Stimulated activated naive CD8-positive, alpha-beta T cell treated with anti-CD3 and anti-CD28 coated beads, Interleukin-15, amount 100 ng/mL, for 72 hours (primary cell): ENCODE measurements around the gene TEX29.
A peak's percentile ranks its signal among the peaks of the same experiment; 100 is the strongest.

ENCODE experiments used
- ATAC-seq: fragments of 150-1000 bp; cut with Tn5 transposase; 2 replicates; pipeline ENCODE4 v1.10.0; 2021; ENCODE audit warnings: mild to moderate bottlenecking, moderate library complexity
- DNase-seq, 2 donors: peaks; one replicate each; pipeline ENCODE4 v3.0.0; 2021 to 2022
- H3K27ac Mint-ChIP-seq, 2 donors: one replicate each; pipeline ENCODE4 v1.8.0; 2022; ENCODE audit warnings: mild to moderate bottlenecking in 2 of 2, mixed read lengths in 2 of 2, moderate library complexity in 2 of 2
- H3K27me3 Mint-ChIP-seq: one replicate; pipeline ENCODE4 v1.8.0; 2022; ENCODE audit warnings: mixed read lengths
- H3K4me1 Mint-ChIP-seq: one replicate; pipeline ENCODE4 v1.8.0; 2022; ENCODE audit warnings: mild to moderate bottlenecking, mixed read lengths
- H3K4me3 Mint-ChIP-seq, 2 donors: one replicate each; pipeline ENCODE4 v1.8.0; 2022; ENCODE audit warnings: mild to moderate bottlenecking in 2 of 2, mixed read lengths in 2 of 2, moderate library complexity in 1 of 2
- H3K9me3 Mint-ChIP-seq, 2 donors: one replicate each; pipeline ENCODE4 v1.8.0; 2022; ENCODE audit warnings: mixed read lengths in 2 of 2

The TEX29 gene

DNA sequence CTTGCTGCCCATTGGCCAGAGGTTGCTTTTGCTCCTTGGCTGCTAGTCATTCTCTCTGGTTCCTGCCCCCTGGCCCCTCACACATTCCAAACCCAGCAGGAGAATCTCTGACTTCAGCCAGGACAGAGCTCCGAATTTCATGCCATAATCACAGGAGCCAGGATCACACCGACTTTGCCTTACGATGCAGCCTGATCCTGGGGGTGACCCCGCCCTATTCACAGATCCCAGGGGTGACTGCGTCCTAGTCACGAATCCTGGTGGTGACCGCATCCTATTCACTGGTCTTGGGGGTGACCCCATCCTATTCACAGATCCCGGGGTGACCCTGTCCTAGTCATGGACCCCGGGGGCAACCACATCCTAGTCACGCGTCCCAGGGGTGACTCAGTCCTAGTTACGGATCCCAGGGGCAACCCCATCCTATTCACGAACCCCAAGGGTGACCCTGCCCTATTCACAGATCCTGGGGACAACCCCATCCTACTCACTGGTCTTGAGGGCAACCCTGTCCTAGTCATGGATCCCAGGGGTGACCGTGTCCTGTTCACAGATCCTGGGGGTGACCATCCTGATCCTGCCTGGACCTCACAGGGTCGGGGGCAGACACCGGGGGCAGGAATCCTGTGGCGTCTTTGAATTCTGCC, 7.4 kb upstream of the TEX29 start:
- ATAC-seq (no peak), DNase-seq (no peak)
- Mint-ChIP-seq H3K27ac (no peak overlapping the region), H3K9me3 (peaks cover 23 to 54% of the 10 kb centered on the region in 2 donors), H3K27me3 (no peaks in the 10 kb centered on the region), H3K4me3 (no peak overlapping the region), H3K4me1 (peaks cover 11% of the 10 kb centered on the region)

DNA sequence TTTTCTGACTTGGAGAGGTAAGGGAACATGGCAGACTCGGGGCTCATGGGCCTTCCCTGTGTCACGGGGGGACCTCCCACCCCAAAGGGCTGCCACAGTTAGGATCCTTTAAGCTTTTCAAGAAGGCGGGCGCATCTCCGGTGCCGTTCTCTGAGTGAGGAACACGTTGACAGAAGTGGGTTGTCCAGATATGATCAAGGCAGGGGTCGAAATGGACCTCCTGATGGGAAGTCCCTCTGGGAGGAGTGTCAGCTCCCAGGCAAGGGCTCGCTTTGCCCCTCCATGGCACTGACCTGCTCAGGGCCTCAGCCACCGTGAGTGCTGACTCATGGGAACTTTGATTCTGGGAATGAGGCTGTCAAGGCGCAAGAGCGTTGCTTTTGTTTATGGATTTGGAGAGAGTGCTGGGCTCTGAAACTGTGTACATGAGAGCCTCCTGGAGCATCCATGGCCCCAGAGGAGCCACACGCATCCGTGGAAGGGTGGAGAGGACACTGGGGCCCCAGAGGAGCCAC, 6.5 kb upstream of the TEX29 start:
- Mint-ChIP-seq H3K9me3 (peaks cover 22 to 48% of the 10 kb centered on the region in 2 donors), H3K4me3 (no peak overlapping the region), H3K4me1 (peaks cover 9% of the 10 kb centered on the region), H3K27ac (no peak overlapping the region), H3K27me3 (no peaks in the 10 kb centered on the region)
- ATAC-seq (no peak), DNase-seq (no peak)

DNA sequence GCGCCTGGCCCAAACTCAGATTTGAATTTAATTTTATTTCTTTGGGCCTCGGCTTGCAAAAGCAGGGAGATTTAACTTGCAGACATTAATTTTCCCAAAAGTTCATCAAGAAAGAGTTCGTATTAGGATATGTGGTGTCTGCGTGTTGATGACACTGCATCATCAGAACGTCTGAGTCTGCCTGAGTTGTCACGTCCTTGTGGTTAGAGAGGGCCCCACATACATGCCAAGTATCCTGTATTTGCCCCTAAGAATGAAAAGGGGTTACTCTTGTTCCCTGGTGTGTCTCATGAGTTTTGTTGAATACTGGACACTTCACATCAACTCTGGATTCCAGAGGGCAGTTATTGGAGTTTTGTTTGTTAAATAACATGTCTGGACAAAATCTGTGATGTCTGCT, 5.6 kb upstream of the TEX29 start:
- Mint-ChIP-seq H3K27ac (no peak overlapping the region), H3K9me3 (peaks cover 16 to 40% of the 10 kb centered on the region in 2 donors), H3K4me3 (no peak overlapping the region), H3K27me3 (no peaks in the 10 kb centered on the region), H3K4me1 (peaks cover 6% of the 10 kb centered on the region)
- ATAC-seq, result no peak
- no peak for DNase-seq

DNA sequence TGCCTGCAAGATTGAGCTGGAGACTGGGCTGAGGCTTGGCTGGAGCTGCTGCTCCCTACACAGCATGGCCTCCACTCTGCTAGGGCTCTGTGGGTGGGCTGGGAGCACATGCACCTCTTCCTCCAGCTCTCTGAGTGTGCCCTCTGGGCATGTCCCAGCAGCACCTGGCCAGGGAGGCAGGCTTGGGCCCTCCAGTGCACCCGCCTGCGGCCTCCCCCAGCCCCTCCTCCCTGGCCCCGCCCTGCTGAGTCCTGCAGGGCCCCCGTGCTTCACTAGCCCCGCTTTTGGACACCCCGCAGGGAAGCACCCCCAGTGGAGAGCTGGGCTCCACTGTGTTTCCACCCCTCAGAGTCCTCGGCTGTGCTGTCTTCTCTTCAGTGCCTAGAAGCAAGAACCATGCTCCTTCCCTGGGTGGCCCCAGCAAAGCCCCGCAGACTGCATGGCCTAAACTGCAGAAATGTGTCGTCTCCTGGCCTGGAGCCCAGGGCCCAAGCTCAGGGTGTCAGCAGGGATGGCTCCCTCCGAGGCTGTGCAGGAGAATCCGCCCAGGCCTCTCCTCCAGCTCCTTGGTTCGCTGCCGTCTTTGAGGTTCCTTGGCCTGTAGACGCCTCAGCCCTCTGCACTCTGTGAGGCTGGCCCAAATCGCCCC, 5.0 kb upstream of the TEX29 start:
- Mint-ChIP-seq H3K4me1 (peaks cover 6% of the 10 kb centered on the region), H3K9me3 (peaks cover 10 to 34% of the 10 kb centered on the region in 2 donors), H3K27ac (no peak overlapping the region), H3K27me3 (no peaks in the 10 kb centered on the region), H3K4me3 (no peak overlapping the region)
- ATAC-seq, result peak; percentile 26
- no peak for DNase-seq

DNA sequence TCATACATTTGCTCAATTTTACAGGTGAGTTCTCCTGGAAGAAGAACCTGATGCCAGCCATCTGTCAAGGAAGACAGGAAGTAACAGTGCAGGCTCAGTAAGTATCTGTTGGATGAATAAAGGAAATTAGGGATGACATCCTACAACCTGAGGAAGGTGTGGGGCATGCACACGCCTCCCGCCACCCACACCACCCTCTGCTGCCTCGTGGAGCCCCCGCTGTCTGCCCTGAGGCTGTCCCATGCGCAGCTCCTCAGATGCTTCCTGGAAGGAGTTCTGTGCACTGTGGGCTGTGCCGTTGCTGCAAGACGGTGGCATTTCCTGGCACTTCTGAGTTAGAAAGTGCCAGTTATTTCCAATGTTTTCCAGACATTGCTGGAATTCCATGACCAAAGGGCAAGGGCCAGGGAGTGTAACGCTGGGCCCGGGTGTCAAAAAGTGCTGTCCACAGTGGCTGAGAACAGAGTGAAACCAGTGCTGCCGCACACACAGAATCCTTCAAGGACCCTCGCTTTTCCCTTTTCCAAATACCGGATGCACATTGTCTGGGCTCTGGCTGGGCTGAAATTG, 4.2 kb upstream of the TEX29 start:
- peak overlapping the region in 1 of 2 donors; percentile 66 for H3K27ac Mint-ChIP-seq
- ATAC-seq, result no peak
- H3K4me3 Mint-ChIP-seq, result no peak overlapping the region
- H3K9me3 Mint-ChIP-seq, result peaks cover 2 to 26% of the 10 kb centered on the region in 2 donors
- no peaks in the 10 kb centered on the region for H3K27me3 Mint-ChIP-seq
- DNase-seq, result no peak
- H3K4me1 Mint-ChIP-seq, result peaks cover 6% of the 10 kb centered on the region

DNA sequence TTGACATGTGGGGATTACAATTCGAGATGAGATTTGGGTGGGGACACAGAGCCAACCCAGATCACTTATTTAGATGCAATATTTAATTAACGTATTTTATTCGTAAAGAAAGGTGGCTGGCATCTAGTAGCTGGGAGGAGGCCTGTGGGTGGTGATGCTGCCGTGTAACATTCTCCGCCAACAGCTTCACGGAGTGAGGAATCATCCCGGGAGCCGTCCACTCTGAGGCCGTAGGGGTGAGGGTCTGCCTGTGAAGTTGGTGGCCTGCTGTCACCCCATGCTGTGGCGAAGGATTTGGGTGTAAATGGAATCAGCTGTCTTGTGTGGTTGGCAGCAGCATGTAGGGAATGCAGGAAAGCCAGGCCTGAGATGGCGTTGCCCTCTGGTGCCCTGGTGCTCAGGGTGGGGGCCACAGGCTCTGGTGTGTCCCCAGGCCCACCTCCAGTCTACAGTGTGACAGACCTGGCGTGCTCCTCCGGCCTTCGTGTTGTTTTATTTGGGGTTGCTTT, 3.3 kb upstream of the TEX29 start:
- peaks cover 6% of the 10 kb centered on the region for H3K4me1 Mint-ChIP-seq
- DNase-seq, result no peak
- peaks cover 0 to 18% of the 10 kb centered on the region in 2 donors for H3K9me3 Mint-ChIP-seq

DNA sequence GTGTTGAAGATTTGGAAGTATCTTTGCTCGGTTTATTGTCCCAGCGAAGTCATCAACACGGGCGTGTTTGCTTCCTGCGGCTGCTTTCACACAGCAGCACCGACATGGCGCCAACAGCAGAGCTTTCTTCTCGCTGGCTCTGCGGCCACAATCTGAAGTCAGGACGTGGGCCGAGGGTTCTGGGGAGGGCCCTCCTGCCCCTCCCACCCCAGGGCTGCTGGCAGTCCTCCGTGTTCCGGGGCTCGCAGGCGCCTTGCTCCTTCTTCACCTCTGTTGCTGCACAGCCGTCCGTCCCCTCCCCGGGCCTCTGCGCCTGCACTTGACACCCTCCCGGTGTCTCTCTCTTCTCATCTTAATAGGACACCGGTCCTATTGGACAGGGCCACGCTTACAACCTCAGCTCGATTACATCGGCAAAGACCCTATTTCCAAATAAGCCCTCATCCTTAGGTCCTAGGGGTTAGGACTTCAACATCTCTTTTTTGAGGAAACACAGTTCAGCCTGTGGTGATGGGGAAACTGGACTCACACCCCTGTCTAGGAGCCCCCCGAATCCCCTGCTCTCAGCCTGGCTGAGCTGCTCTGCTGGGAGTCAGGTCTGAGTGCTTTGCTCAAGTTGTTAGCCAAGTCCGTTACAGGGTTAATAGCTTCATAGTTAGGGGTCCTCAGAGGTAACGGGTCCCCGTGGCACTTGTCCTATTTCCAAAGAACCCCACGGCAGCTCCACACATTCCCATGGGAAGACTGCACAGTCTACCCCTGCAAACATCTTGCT, 2.7 kb upstream of the TEX29 start:
- DNase-seq (no peak), ATAC-seq (no peak)
- H3K9me3 Mint-ChIP-seq, result peaks cover 0 to 14% of the 10 kb centered on the region in 2 donors
- H3K4me1 Mint-ChIP-seq, result peaks cover 6% of the 10 kb centered on the region
- no peak overlapping the region for H3K4me3 Mint-ChIP-seq
- no peak overlapping the region for H3K27ac Mint-ChIP-seq
- no peaks in the 10 kb centered on the region for H3K27me3 Mint-ChIP-seq

More for the DNA sequence above, 3.3 kb upstream of the TEX29 start:
- Mint-ChIP-seq H3K27ac (no peak overlapping the region), H3K27me3 (no peaks in the 10 kb centered on the region), H3K4me3 (no peak overlapping the region)
- no peak for ATAC-seq

DNA sequence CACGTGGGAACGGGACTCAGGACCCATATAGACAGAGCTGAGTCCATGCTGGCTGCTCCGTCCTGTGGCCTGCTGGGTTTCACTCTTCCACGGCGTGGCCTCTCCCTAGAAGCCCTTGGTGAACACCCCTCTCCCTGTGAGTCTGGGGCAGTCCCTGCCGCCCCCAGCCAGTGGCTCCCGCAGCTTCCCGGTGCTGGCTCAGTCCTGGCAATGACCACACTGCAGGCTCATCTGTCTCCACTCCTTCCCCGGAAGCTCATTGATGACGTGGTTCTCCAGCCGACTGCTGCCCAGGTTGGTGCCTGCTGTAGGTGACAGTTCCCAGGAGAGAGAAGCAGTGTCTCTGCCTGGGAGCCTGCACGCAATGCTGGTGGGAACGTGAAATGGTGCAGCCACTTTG, 2.1 kb upstream of the TEX29 start:
- DNase-seq (no peak), ATAC-seq (no peak)
- Mint-ChIP-seq H3K9me3 (peaks cover 0 to 7% of the 10 kb centered on the region in 2 donors), H3K4me3 (no peak overlapping the region), H3K4me1 (peaks cover 10% of the 10 kb centered on the region), H3K27ac (no peak overlapping the region), H3K27me3 (no peaks in the 10 kb centered on the region)

DNA sequence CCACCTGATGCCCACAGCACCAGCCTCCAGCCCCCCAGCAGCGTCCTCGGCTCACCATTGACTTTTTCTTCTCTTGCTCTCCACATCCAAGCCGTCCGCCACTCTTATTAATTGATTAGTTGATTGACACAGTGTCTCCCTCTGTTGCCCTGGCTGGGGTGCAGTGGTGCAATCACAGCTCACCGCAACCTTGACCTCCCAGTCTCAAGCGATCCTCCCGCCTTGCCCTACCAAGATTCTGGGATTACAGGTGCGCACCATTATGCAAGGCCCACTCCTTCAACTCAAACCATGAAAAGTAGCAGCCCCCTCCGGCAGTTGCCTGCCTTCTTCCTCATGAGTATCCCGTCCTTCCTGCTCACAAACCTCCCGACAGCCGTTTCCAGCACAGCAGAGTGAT, 921 bp upstream of the TEX29 start:
- no peak overlapping the region for H3K4me3 Mint-ChIP-seq

DNA sequence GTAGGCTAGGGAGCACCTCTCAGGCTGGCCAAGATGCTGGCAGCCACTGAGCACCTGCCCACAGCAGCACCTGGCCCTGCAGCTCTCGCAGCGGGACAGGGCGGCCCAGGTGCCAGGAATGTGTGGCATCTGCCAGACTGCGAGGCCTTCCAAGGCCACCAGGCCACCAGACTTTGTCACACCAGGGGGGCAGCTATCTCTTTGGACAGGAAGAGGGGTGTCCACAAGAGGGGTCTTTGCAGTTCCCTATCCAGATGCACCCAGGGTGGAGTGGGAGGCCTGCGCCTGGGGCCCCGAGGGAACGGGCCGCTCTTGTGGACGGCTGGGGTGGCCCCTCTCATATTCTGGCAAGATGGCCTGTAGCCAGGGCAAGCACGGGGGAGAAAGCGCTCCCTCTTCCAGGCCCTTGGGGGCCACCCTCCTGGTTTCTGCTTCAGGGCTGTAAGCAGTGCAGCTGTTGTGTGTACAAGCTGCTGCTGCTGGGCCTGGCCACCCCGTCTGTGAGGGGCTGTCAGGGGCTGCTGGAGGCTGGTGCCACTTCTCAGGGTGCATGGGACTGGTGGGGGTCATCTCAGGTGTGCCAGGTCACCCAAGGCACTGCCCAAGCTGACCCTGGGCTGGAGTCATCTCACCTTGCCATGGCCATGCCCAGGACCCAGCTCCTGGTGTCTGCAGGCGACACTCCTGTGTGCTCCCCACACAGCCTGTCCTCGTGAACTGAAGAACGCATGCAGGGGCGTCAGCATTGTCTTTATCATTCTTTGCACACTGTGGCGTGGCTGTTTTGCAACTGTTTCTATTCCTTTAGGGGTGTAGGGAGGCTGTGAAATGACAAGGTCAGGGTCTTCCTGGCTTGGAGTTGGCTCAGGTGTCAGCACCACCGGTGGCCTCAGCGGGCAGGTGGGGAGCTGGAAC, 1.8 kb downstream of the TEX29 start:
- no peaks in the 10 kb centered on the region for H3K9me3 Mint-ChIP-seq
- no peak overlapping the region for H3K4me3 Mint-ChIP-seq
- H3K27me3 Mint-ChIP-seq, result no peaks in the 10 kb centered on the region
- H3K27ac Mint-ChIP-seq, result no peak overlapping the region
- H3K4me1 Mint-ChIP-seq, result peaks cover 15% of the 10 kb centered on the region
- ATAC-seq, result no peak
- no peak for DNase-seq

More for the DNA sequence above, 921 bp upstream of the TEX29 start:
- no peak for ATAC-seq
- DNase-seq, result no peak
- H3K27me3 Mint-ChIP-seq, result no peaks in the 10 kb centered on the region
- H3K27ac Mint-ChIP-seq, result no peak overlapping the region
- no peaks in the 10 kb centered on the region for H3K9me3 Mint-ChIP-seq
- H3K4me1 Mint-ChIP-seq, result peaks cover 15% of the 10 kb centered on the region

DNA sequence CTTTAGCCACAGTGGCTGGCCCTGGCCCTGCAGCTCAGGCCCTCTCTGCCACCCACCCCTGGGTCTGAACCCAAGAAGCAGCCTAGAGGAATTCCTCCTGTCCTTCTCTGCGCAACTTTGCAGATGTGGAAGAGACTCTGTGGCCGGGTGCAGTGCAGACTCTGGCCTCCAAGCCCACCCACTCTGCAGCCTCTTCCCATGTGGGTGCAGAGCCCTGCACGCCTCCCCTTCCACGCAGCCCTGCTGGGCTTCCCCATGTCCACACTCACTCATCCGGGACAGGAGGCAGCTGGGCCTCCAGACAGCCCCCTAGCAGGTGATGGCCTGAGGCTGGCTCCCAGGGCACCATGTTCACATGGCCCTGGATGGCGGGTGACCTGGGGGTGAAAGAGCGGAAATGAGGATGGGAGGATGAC, 2.5 kb downstream of the TEX29 start:
- DNase-seq, result no peak
- Mint-ChIP-seq H3K27me3 (no peaks in the 10 kb centered on the region), H3K4me3 (no peak overlapping the region), H3K4me1 (peaks cover 15% of the 10 kb centered on the region), H3K27ac (no peak overlapping the region), H3K9me3 (no peaks in the 10 kb centered on the region)
- ATAC-seq, result peak; percentile 10

DNA sequence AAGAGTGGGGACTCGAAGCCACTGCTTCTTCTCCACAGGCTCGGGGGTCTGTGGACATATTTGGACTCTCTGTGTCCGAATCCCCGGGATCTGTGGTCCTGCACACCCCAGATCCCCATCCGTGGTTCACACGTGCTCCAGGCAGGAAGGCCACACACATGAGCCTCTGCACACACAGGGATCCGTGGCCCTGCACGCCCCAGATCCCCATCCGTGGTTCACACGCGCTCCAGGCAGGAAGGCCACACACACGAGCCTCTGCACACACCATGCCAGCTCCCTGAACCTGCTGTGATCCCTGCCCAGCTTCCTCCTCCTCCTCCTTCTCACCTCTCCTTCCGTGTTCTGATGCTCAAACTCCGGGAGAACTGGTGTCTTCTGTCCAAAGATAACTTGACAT, 3.1 kb downstream of the TEX29 start:
- H3K9me3 Mint-ChIP-seq, result no peaks in the 10 kb centered on the region
- H3K27ac Mint-ChIP-seq, result peak overlapping the region in 1 of 2 donors; percentile 90
- ATAC-seq (no peak), DNase-seq (no peak)
- H3K4me3 Mint-ChIP-seq, result peak overlapping the region in 1 of 2 donors; percentile 70
- peaks cover 15% of the 10 kb centered on the region for H3K4me1 Mint-ChIP-seq
- no peaks in the 10 kb centered on the region for H3K27me3 Mint-ChIP-seq

DNA sequence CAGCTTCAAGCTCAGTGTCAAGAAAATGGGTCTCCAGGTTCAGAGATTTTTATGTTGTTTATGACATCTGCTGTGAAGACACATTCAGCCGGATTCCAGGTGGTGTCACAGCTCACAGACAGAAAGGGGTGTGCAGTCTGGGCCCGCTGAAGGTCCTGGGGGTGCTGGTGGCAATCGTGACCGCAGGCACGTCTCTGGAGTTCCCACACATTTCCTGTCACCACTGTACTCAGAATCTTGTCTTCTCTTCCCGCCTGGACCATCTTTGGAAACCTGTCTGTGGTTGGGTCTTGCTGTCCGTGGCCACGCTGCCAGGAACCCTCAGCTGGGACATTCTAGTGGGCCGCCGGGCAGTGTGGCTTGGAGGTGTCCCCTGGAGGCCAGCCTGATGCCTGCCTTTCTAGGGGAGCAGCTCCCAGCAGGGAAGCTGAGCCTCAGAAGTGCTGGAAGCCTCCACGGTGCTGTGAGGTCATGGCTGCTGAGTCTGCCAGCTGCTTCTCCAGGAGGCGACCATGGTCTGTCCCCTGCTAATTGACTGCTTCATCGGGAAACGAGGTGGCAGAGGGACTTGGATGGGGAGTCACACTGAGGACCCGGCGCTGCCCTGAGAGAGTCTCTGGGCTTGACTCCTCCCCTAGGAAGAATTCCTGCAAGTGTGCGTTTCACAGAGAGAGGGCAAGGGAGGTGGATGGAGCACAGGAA, 3.7 kb downstream of the TEX29 start:
- ATAC-seq (no peak), DNase-seq (no peak)
- Mint-ChIP-seq H3K27me3 (no peaks in the 10 kb centered on the region), H3K27ac (peak overlapping the region in 1 of 2 donors; percentile 90), H3K4me3 (peak overlapping the region in 1 of 2 donors; percentile 70), H3K9me3 (no peaks in the 10 kb centered on the region), H3K4me1 (peaks cover 15% of the 10 kb centered on the region)

DNA sequence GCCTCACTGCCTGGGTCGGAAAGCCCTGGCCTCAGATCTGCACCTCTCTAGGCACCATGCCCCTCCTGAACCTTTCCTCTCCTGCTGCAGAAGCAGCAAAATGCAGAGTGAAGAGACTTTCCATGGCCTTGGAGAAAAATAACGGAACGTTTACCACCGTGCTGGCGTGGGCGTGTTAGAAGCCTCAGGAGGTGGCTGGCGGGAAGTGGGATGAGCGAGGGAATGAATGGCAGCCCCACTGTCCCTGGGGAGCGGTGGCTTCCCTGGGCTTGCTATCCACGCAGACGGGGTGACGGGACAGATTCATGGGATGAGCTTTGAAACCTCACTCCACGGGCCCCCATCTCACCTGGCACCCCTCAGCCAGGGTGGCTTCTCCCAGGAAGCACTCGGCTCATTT, 4.3 kb downstream of the TEX29 start:
- ATAC-seq (no peak), DNase-seq (no peak)
- Mint-ChIP-seq H3K4me1 (peaks cover 15% of the 10 kb centered on the region), H3K27me3 (no peaks in the 10 kb centered on the region), H3K9me3 (no peaks in the 10 kb centered on the region), H3K27ac (peak overlapping the region in 1 of 2 donors; percentile 90), H3K4me3 (no peak overlapping the region)
